NCI-H2196 (cell line): ENCODE data around the gene SNX24.
"Not testable (repeated sequence)": the region's sequence is repeated elsewhere in the genome, so short reads cannot be mapped to it uniquely, and the experiment has no call there.

Source experiments
- DNase-seq: peaks from one replicate; lab custom pipeline; 2025; ENCODE audit not compliant: unreplicated experiment; lab: John Stamatoyannopoulos, UW

SNX24 gene

DNA sequence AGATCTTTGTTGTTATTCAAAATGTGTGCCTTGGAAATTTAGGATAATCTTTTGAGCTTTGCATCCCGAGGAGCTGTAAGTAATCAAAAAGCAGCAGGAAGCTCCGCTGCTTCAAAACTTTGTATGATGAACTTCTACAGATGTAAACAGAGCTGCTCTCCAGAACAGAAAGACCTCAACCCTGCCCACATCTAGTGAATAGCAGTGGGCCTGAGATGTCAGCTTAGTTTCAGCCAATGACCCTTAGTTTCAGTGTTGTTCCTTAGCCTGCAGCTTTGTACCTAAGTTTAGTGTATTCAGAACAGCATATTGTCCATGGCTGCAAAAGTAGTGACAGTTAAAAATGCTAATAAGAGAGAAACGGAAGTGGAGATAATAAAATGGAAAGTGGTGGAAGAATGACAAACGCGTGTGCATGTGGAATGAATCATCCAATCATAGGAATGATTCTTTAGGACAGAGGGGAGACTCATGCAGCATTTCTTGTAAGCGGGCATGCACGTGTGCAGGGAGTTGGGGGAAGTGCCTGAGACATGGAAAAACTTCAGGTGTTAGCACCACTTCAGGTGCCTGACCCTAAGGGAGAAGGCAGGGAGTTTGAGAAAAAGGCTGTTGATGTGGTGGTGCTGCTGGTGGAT, 24.9 kb downstream of the SNX24 start:
- no peak for DNase-seq

DNA sequence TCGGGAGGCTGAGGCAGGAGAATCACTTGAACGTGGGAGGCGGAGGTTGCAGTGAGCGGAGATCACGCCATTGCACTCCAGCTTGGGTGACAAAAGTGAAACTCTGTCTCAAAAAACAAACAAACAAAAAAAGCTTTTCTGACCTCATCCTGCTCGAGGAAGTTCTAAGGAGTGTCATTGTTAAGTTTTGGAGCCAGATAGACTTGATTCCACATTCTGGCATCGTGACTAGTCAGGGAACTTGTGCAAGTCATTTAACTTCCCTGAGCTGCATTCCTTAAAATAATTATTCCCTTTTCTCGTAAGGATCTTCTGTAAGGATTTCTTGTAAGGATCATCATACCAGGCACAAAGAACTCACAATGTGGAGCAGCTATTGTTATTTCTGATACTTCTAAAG, 26.2 kb downstream of the SNX24 start:
- DNase-seq = no peak

DNA sequence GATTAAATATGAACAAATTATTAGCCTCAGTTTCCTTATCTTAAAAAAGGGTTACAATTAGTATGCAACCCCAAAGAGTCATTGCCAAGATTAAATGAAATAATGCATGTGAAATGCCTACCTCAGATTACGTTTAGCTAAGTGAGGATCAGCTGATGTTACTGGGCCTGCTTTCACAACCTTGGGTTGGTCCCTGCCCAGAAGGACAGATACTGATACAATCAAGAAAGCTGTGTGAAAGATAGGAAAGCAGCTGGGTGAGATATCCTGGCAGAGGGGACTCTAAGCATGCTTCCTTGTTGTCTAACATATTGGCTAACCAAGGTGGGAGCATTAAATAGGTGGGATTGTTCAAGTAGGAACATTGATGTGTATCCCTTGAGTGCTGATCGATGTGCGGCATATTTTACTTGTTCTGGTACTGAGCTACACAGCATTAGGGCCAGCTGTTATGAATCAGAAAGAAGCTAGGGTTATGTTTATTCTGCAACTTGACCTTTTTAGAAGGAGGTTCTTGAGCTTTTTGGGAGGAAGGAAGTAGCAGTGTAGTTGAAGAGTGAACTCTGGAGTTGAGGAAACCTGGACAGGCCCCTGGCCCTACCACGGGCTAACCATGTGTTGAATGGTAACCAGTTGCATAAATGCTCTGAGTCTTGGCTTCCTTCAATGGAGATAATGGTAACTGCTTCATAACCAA, 28.9 kb downstream of the SNX24 start:
- DNase-seq = no peak

DNA sequence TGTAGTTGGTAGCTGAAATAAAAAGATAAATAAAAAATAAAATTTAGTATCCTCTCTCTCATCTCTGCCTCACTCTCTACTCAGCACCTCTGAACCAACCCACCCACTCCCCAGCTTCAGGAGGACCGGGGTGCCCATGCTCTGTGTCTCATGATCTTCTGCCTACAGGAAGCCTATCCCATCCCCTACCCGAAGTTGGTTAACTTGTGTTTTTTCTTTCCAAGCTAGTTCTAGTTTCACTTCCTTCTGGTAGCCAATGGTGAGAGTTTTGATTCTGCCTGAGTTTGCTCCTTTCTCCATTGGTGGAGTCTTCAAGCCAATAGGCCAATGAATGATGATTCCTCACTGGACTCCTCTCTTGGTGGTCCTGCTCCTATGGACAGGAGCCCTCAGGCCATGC, 32.1 kb downstream of the SNX24 start:
- DNase-seq = no peak

DNA sequence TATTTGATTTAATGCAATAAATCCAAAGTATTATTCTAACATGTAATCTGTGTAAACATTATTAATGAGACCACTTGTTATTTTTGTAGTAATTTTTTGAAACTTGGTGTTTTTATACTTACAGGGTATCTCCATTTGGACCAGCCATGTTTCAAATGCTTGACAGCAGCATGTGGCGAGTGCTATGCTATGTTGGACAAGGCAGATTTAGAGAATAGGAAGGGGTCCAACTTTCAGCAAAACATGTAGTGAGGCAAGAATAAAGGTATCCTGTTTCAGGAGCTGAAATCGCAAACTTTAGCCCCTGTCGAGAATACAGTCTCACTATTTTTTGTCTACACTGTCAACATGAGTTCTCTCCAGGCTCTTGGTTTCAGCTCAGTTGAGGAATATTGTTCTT, 33.7 kb downstream of the SNX24 start:
- DNase-seq = no peak

DNA sequence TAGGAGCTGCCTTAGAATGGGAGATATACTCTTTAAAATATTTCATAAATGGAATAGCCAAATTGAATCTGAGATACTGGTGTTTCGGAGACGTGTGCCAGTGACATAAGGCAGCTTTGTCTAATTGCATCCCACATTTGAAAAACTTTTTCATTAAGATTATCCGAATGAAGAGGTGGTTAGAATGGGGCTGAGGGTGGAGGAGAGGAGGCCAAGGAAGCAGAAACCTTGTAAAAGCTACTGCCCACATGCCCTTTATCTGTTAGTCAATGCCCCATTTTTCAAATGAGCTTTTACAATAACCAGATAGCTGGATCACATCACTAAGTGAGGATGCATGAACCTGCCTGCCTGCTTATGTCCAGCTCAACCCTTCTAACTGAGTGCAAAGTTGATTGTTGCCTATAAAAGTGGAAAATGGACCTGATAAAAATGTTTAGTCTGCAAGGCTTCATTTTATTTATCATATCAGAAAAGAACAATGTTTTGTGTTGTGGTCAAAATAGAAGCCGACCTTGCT, 34.8 kb downstream of the SNX24 start:
- DNase-seq = no peak

DNA sequence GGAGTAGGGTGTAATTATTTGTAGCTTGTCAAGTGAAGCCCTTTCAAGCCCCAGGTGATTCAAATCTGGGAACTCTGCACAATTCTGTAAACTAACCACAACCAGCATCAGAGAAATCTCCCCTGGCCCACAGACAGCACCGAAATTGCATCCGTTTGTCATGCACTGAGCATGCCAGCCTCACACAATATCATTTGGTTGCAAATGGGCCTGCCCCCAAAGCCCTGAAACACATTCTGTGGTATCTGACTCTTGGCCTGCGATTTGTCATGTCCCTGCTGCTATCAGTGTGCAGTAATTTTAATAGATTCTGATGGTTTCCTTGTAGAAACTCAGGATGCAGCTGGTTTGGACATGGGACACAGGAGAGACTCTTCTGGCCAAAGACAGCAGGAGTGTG, 35.3 kb downstream of the SNX24 start:
- DNase-seq = no peak

DNA sequence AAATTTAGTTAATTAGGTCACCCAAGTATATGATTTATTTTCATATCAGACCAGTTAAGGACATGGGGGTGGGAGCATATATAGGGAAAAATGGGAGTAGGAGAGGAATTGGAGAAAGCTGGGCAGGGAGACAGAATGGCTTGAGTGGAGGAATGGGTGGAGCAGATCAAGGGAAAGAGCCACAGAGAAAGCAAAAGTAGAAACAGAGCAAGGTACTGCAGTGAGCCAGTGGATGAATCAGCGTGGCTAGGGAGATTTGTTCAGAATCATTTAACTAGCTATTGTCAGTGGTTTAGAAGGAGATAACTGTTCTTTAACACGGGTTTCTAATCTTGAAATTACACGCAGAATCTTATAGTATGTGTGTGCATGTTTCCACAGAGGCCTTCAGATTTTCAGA, 37.4 kb downstream of the SNX24 start:
- DNase-seq = no peak

DNA sequence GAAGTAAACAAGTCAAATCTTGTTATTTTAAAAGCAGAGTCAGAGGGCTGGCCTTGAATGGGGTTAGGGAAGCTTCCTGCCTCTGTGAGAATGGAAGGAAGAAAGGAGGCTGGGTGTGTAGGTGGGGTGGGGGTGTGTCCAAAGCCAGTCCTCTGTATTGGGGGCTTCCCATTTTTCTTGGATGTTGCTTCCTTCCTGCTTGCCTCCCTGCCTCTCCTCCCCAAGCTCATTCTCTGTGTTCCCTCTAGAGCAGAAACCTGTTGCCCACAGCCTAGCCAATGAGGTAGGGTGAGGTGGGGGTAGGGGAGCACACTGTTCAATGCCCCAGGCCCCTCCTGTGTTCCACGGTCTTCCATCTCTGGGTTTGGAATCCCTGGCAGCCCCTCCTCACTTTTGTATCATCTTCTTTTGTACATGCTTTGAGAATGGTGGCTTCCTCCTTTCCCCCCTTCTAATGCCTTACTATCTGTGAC, 39.7 kb downstream of the SNX24 start:
- DNase-seq = no peak

DNA sequence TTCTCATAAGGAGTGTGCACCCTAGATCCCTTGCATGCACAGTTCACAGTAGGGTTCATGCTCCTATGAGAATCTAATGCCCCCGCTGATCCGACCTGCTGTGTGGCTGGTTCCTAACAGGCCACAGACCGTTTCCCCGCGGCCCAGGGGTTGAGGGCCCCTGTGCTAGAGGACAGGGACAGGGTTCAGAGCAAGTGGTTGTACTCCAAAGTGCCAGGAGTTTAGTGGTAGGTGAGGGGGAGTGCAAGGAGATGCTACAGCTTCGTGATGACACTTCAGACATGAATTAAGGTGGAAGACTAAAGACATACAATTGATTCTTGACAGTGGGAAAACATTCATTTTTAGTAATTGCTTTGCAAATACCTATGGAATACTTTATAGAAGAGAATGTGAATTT, 40.5 kb downstream of the SNX24 start:
- no peak for DNase-seq

DNA sequence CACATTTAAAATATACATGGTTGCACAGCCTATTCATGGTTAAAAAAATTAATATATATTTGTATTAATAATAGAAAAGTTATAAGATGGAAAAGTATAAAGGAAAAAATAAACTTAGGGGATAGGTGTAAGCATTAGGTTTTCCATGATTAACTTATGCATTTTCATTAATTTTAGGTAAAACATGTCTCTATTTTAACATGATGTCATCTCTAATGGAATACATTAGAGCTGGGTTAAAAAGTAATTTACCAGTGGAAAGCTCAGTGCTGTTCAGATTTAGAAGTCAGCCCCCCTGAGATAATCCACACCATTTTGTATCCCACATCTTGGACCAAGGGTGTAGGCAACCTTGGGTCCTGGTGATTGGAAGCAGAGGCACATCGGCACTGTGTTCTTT, 49.7 kb downstream of the SNX24 start:
- no peak for DNase-seq

DNA sequence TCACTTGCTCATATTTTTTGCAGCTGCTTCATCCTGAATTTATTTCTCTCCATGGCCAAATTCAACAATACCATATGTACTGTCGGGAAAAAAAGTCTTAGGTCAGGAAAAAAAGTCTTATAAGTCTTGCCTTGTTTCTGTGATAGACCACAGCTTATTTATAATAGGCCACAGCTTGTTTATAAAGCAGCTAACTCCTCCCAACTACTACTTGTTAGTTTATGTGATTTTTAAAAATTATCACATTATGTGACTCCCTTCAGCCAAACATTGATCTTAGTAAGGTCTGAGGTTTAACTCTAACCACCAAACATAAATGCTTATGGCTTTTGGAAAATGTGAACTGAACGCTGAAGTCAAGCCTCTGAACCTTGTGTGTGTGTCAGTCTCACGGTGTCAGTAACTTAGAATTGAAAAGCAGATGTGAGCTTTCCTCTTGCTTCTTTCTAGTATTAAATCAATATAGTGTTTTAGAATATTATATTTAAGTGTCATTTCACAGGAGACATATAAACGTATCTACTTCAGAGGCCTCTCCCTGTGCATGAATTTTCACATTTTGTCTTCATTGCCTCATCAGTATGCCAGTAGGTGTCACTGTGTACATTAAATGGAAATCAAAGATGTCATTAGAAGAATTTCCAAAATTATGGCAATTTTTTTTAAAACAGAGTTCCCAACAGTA, 51.3 kb downstream of the SNX24 start:
- peak; percentile 20 for DNase-seq

DNA sequence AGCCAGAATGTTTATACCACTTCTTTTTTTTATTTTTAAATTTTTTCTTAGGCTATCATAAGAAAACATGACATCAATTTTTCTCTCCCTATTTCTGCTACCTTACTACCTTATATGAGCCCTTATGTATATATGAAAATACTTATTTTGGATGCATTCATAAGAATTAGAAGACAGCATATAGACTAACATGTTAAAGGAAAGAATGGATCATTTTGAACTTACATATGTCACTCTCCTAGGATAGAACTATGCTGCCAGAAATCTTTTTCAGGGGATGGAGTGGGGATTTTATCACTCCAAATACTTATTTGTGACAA, 51.8 kb downstream of the SNX24 start:
- no peak for DNase-seq

DNA sequence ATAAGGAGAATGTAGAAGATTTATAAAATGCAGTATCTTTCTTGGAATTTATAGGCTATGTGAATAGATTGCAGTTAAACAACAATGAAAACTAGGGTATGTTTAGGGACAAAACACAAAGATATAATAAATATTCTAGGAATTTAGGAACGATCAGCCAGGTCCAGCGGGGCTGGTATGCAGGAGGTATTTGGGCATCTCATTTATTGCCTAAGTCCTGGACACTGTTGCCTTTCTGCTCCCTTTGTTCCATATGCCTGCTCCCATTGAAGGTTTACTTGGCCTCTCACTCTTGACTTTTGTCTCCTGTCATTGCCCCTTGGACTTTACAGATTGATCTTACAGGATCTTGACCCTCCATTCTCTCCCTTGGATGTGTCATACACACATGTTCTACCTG, 55.9 kb downstream of the SNX24 start:
- no peak for DNase-seq

DNA sequence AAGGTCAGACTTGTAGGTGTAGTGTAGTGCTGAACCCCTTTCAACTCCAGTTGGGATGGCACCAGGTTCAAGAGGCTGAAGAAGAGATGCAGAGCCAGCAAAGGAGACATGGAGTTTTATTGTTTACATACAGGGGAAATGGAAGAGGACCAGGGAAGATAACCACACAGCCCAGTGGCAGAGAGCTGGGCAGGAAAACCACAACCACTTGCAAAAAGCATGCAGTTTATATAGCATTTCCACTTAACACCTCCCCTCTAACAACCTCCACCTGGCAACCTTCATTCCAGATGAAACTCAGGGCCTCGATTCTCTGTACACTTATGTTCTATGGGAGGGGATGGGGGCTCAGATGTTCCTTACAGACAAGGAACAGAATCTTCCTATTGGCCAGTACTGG, 56.9 kb downstream of the SNX24 start:
- no peak for DNase-seq

DNA sequence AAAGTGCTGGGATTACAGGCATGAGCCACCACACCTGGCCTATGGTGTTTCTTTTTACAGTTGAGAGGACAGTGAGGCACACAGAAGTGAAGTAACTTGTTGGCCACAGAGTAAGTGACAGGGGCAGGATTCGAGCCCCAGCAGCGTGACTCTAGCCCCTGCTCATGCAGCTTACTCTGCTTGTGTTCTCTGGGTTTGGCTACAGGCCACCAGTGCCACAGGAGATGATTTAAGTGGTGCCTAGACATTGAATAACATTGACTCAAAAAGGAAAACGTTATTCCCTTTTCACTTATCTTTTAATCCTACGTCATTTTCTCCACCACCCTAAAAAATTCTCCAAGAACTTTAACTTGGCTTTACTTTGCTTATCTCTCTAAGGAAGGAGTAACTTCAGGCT, 61.4 kb downstream of the SNX24 start:
- DNase-seq = no peak

DNA sequence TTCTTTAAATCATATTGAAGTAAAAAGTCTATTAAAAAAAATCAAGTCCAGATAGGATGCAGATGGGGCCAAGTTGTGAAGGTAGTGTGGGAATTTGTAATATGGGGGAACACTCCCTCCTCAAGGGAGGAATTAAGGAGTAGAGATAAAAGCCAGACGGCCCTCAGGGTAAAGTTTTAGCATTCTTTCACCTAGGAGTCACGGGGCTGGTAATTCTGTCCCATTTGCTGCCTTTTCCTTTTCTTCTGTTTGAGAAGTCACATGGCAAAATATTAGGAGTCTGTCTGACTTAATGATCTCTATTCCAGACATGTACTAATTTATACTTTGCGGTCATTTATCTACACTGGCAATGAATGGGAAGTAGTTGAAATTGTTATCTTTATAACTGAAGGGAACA, 61.9 kb downstream of the SNX24 start:
- no peak for DNase-seq

DNA sequence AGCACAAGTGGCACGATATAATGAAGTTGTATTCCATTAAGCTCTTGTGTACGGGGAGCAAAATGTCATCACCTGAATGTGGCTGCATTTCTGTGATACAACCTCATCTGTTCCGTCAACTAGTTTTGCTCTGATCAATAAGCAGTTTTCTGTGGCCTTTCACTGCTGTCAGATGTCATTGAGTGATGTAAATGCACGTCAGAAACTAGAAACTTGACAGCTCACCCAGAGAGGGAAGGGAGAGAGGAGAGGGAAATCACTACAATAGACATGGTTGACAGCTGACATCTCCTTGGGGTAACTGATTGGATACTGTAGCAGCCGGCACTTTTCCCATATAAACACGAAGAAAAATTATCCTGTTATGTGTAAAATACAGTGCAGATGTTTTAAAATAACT, 62.7 kb downstream of the SNX24 start:
- DNase-seq = no peak

DNA sequence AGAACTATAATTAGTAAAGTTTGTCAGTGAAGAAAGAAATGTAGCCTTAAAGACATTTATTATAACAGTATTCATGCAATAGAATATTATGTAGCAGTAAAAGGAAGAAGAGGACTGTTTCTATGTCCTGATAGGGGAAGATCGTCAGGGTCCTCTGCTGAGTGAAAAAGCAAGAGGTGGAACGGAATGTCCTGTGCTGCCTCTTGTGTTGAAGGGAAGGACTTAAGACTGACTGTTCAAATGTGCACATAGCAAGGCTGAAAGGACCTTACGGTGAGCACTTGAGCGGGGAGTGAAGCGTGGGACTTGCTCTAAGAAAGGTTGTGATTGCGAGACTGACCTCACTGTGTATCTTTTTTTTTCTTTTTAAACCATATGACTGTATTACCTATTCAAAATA, 63.2 kb downstream of the SNX24 start:
- DNase-seq = no peak

DNA sequence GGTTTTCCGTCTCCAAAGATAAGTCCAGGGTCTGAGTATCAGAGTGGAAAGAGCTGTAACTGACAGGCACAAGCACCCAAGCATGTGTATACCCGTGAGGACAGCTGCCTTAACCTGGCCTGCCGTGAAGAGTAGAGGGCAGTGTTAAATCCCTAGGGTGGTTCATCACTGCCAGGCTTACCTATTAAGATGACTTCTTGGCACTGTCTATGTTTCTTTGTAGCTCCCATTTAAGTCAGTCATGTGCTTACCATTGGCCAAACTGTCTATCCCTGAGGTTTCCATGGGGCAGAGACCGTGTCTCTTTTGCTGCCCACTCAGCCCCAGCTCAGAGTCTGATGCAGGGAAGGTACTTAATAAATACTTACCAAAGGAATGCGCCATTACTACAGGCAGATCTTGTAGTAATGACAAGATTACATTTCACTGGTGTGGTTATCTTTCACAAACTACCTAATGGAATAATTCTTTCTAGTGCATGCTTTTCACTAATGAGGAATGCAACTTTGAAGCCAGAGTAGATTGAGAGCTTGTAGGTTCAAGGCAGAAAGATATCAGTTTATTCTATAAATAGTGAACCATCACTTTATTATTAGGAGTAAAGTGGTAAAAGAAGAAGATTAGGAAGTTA, 64.2 kb downstream of the SNX24 start:
- no peak for DNase-seq

DNA sequence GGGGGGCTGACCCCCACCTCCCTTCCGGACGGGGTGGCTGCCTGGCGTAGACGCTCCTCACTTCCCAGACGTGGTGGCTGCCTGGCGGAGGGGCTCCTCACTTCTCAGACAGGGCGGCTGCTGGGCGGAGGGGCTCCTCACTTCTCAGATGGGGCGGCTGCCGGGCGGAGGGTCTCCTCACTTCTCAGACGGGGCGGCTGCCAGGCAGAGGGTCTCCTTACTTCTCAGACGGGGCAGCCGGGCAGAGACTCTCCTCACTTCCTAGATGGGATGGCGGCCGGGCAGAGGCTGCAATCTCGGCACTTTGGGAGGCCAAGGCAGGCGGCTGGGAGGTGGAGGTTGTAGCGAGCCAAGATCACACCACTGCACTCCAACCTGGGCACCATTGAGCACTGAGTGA, 68.0 kb downstream of the SNX24 start:
- not testable (repeated sequence) for DNase-seq
